Neural cell (in vitro differentiated cells): Measurements from ENCODE around the gene CDR2. TPM values are rescaled to one million over a fixed set of nuclear protein-coding genes. Genes with fewer than 3 reads are reported as not detected.

Source experiments
- H2AFZ ChIP-seq: fragments of 200-600, 300-800 bp; sonication (generic), shearing (Covaris generic); 2 replicates; pipeline ENCODE4 v1.6.0; 2014; ENCODE audit warnings: low read depth, mild to moderate bottlenecking, antibody characterized with exemption, low read length, moderate library complexity
- H3F3A ChIP-seq: fragments of 200-600 bp; shearing (Covaris generic); 2 replicates; pipeline ENCODE4 v1.6.1; 2016; ENCODE audit warnings: mild to moderate bottlenecking, moderate library complexity, mixed read lengths, antibody characterized with exemption, low read length; ENCODE audit not compliant: insufficient read depth, poor library complexity, severe bottlenecking
- H3K27ac ChIP-seq: fragments of 200-600, 300-800 bp; sonication (generic), shearing (Covaris generic); 2 replicates; pipeline ENCODE4 v1.5.1; 2014; ENCODE audit warnings: mild to moderate bottlenecking, low read length, moderate library complexity
- H3K27me3 ChIP-seq: fragments of 300-800, 200-600 bp; sonication (generic), shearing (Covaris generic); 2 replicates; pipeline ENCODE4 v1.6.0; 2014; ENCODE audit warnings: mild to moderate bottlenecking, low read depth, low read length, moderate library complexity; ENCODE audit not compliant: insufficient read depth
- H3K36me3 ChIP-seq: fragments of 300-800, 200-600 bp; sonication (generic), shearing (Covaris generic); 2 replicates; pipeline ENCODE4 v1.5.1; 2014; ENCODE audit warnings: mild to moderate bottlenecking, antibody characterized with exemption, low read length, moderate library complexity; ENCODE audit not compliant: insufficient read depth
- H3K4me2 ChIP-seq: fragments of 300-800, 200-600 bp; sonication (generic), shearing (Covaris generic); 2 replicates; pipeline ENCODE4 v1.6.0; 2014; ENCODE audit warnings: mild to moderate bottlenecking, low read length
- H3K4me3 ChIP-seq: fragments of 300-800, 200-600 bp; sonication (generic), shearing (Covaris generic); 2 replicates; pipeline ENCODE4 v1.5.1; 2014; ENCODE audit warnings: mild to moderate bottlenecking, low read length, moderate library complexity
- H3K79me2 ChIP-seq: fragments of 200-600 bp; shearing (Covaris generic); replicated peaks from 2 replicates; pipeline ENCODE4 v1.6.0; 2014; ENCODE audit warnings: mild to moderate bottlenecking, low read length, moderate library complexity; ENCODE audit not compliant: insufficient read depth
- H3K9ac ChIP-seq: fragments of 300-800, 200-600 bp; sonication (generic), shearing (Covaris generic); 2 replicates; pipeline ENCODE4 v1.6.1; 2016; ENCODE audit warnings: mild to moderate bottlenecking, low read length, mixed read lengths
- H3K9me2 ChIP-seq: fragments of 200-600 bp; shearing (Covaris generic); 2 replicates; pipeline ENCODE4 v1.6.1; 2016; ENCODE audit warnings: mild to moderate bottlenecking, low read length, mixed read lengths; ENCODE audit not compliant: insufficient read depth
- H3K9me3 ChIP-seq: fragments of 200-600, 300-800 bp; sonication (generic), shearing (Covaris generic); 2 replicates; pipeline ENCODE4 v1.6.1; 2016; ENCODE audit warnings: mild to moderate bottlenecking, mixed run types, low read length, moderate library complexity, mixed read lengths
- H4K20me1 ChIP-seq: fragments of 200-600 bp; shearing (Covaris generic); 2 replicates; pipeline ENCODE4 v1.6.1; 2016; ENCODE audit warnings: mild to moderate bottlenecking, mixed run types; ENCODE audit not compliant: insufficient read depth
- EP300 ChIP-seq: fragments of 450-650 bp; conservative IDR thresholded peaks from 2 replicates; pipeline ENCODE4 v1.6.1; 2014; ENCODE audit warnings: antibody characterized with exemption, mild to moderate bottlenecking, moderate library complexity; ENCODE audit not compliant: poor library complexity, severe bottlenecking
- EZH2 ChIP-seq: fragments of 200-600, 300-800 bp; shearing (Covaris generic), sonication (generic); IDR thresholded peaks from 2 replicates; pipeline ENCODE4 v1.6.1; 2014; ENCODE audit warnings: antibody characterized with exemption, low read length, borderline replicate concordance, mild to moderate bottlenecking; ENCODE audit not compliant: insufficient read depth, poor library complexity, severe bottlenecking
- MXI1 ChIP-seq: fragments of 450-650 bp; conservative IDR thresholded peaks from 2 replicates; pipeline ENCODE4 v1.6.1; 2014; ENCODE audit warnings: antibody characterized with exemption, mild to moderate bottlenecking; ENCODE audit not compliant: poor library complexity, severe bottlenecking
- POLR2AphosphoS5 ChIP-seq: IDR thresholded peaks from 2 replicates; pipeline ENCODE4 v1.6.1; 2012
- RAD21 ChIP-seq: fragments of 450-650 bp; conservative IDR thresholded peaks from 2 replicates; pipeline ENCODE4 v1.6.1; 2014; ENCODE audit warnings: antibody characterized with exemption, mild to moderate bottlenecking, moderate library complexity
- SMC3 ChIP-seq: fragments of 450-650 bp; conservative IDR thresholded peaks from 2 replicates; pipeline ENCODE4 v1.6.1; 2014; ENCODE audit warnings: antibody characterized with exemption, mild to moderate bottlenecking, moderate library complexity; ENCODE audit not compliant: poor library complexity
- TAF1 ChIP-seq: IDR thresholded peaks from 2 replicates; pipeline ENCODE4 v1.6.1; 2012; ENCODE audit warnings: low read depth
- polyA plus RNA-seq: library from polyadenylated mRNA; depleted of rRNA; stranded (reverse); fragments of >200 nt; gene quantifications from 2 replicates; pipeline ENCODE4 v1.2.3, GENCODE V29; 2014
- TF ChIP-seq, protein P1 (sequence below): fragments of 450-650 bp; IDR thresholded peaks from 2 replicates; pipeline ENCODE4 v1.5.1; 2014; ENCODE audit warnings: antibody characterized with exemption, mild to moderate bottlenecking, moderate library complexity; ENCODE audit not compliant: poor library complexity, severe bottlenecking
- TF ChIP-seq, protein P2 (sequence below): IDR thresholded peaks from 2 replicates; pipeline ENCODE4 v1.6.1; 2012; ENCODE audit warnings: borderline replicate concordance

The CDR2 gene
- polyA plus RNA-seq, 1 donor from 2014 or later: 17.8 TPM

DNA sequence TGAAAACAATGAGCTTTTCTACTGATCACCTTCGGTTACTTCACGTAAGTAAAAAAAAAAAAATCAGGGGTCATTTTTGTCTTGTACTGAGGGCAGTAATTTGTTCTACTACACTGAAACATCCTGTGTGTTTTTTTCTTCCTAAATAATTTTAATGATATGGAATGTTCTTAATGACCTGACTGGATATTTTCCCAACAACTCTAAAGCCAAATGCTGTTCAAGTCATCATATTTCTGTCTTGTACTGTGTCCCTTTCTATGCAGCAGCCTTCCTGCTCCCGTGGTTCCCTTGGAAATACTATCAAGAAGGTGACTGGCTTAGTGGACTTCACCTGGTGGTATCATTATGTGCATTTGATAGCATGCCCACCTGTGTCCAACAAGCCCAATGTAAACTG lies 10.8 kb upstream of the CDR2 start:
- Histone ChIP-seq H3K27ac (no peak overlapping the region), H3K9me2 (no peaks in the 10 kb centered on the region), H4K20me1 (no peaks in the 10 kb centered on the region), H3K9ac (no peak overlapping the region), H3K9me3 (no peaks in the 10 kb centered on the region), H3K4me2 (no peak overlapping the region), H3K27me3 (no peaks in the 10 kb centered on the region), H3K4me3 (no peak overlapping the region), H2AFZ (no peak overlapping the region), H3F3A (no peaks in the 10 kb centered on the region), H3K79me2 (no peaks in the 10 kb centered on the region), H3K36me3 (no peaks in the 10 kb centered on the region)
- TF ChIP-seq SMC3 (no peak), EZH2 (no peak), MXI1 (no peak), RAD21 (no peak), TAF1 (no peak), POLR2AphosphoS5 (no peak), EP300 (no peak)
- TF ChIP-seq, protein P1, sequence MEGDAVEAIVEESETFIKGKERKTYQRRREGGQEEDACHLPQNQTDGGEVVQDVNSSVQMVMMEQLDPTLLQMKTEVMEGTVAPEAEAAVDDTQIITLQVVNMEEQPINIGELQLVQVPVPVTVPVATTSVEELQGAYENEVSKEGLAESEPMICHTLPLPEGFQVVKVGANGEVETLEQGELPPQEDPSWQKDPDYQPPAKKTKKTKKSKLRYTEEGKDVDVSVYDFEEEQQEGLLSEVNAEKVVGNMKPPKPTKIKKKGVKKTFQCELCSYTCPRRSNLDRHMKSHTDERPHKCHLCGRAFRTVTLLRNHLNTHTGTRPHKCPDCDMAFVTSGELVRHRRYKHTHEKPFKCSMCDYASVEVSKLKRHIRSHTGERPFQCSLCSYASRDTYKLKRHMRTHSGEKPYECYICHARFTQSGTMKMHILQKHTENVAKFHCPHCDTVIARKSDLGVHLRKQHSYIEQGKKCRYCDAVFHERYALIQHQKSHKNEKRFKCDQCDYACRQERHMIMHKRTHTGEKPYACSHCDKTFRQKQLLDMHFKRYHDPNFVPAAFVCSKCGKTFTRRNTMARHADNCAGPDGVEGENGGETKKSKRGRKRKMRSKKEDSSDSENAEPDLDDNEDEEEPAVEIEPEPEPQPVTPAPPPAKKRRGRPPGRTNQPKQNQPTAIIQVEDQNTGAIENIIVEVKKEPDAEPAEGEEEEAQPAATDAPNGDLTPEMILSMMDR: no peak
- TF ChIP-seq, protein P2, sequence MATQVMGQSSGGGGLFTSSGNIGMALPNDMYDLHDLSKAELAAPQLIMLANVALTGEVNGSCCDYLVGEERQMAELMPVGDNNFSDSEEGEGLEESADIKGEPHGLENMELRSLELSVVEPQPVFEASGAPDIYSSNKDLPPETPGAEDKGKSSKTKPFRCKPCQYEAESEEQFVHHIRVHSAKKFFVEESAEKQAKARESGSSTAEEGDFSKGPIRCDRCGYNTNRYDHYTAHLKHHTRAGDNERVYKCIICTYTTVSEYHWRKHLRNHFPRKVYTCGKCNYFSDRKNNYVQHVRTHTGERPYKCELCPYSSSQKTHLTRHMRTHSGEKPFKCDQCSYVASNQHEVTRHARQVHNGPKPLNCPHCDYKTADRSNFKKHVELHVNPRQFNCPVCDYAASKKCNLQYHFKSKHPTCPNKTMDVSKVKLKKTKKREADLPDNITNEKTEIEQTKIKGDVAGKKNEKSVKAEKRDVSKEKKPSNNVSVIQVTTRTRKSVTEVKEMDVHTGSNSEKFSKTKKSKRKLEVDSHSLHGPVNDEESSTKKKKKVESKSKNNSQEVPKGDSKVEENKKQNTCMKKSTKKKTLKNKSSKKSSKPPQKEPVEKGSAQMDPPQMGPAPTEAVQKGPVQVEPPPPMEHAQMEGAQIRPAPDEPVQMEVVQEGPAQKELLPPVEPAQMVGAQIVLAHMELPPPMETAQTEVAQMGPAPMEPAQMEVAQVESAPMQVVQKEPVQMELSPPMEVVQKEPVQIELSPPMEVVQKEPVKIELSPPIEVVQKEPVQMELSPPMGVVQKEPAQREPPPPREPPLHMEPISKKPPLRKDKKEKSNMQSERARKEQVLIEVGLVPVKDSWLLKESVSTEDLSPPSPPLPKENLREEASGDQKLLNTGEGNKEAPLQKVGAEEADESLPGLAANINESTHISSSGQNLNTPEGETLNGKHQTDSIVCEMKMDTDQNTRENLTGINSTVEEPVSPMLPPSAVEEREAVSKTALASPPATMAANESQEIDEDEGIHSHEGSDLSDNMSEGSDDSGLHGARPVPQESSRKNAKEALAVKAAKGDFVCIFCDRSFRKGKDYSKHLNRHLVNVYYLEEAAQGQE: no peak

DNA sequence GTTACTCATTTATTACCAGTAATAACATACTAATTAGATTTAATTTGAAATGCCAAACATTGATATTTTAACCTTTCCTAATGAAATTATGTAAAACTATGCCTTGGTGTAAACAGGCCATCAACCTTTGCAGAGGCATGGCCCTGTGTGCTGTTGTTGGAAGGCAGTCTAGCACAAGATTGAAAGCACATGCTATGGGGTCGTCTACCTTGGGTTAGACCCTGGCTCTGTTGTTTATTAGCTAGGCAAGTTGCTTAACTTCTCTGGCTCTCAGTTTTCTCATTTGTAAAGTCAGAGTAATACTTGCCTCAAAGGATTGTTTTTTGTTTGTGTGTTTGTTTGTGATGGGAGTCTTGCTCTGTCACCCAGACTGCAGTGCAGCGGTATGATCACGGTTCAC lies 9.4 kb upstream of the CDR2 start:
- Histone ChIP-seq H3K79me2 (no peaks in the 10 kb centered on the region), H3K4me3 (no peak overlapping the region), H3K27ac (no peak overlapping the region), H3K4me2 (no peak overlapping the region), H3F3A (no peaks in the 10 kb centered on the region), H3K9ac (no peak overlapping the region), H3K27me3 (no peaks in the 10 kb centered on the region), H3K36me3 (no peaks in the 10 kb centered on the region), H3K9me2 (no peaks in the 10 kb centered on the region), H3K9me3 (no peaks in the 10 kb centered on the region), H2AFZ (no peak overlapping the region), H4K20me1 (no peaks in the 10 kb centered on the region)
- TF ChIP-seq MXI1: no peak
- no peak for TF ChIP-seq EZH2

DNA sequence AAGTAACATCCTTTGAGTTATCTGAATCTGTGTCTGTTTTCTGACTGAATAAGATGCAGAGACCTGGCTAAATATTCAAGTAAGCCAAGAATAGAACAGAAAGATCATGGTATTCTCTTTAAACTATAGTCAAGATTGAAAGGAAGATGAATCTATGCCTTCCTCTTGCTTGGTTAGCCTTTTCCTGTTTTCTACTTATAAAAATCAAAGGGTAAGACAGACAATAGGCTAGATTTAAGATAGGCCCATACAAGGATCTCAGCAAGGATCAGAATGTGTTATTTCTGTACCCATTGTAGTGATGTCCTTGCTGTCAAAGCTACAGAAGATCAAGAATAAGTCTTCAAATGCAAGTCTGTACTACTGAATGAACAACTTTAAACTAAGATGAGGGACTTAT lies 7.0 kb upstream of the CDR2 start:
- H3K9me2 ChIP-seq: no peaks in the 10 kb centered on the region
- no peaks in the 10 kb centered on the region for H3F3A ChIP-seq
- H2AFZ ChIP-seq: no peak overlapping the region
- peaks cover 3% of the 10 kb centered on the region for H3K27me3 ChIP-seq
- no peaks in the 10 kb centered on the region for H3K36me3 ChIP-seq
- H4K20me1 ChIP-seq: no peaks in the 10 kb centered on the region
- H3K4me3 ChIP-seq: no peak overlapping the region
- no peaks in the 10 kb centered on the region for H3K79me2 ChIP-seq
- H3K9ac ChIP-seq: no peak overlapping the region
- TF ChIP-seq TAF1: no peak
- no peak for TF ChIP-seq RAD21
- no peak overlapping the region for H3K4me2 ChIP-seq
- H3K27ac ChIP-seq: no peak overlapping the region
- no peaks in the 10 kb centered on the region for H3K9me3 ChIP-seq
